Posterior vena cava (tissue), 2 donors: ENCODE results near the gene RSPH6A. TPM values are rescaled to one million over a fixed set of nuclear protein-coding genes. Genes with fewer than 3 reads are reported as not detected.
"Not testable (repeated sequence)": the region's sequence is repeated elsewhere in the genome, so short reads cannot be mapped to it uniquely, and the experiment has no call there.

Source experiments
- DNase-seq: peaks from one replicate; pipeline ENCODE4 v3.0.0-alpha.2; 2020; ENCODE audit warnings: low spot score
- intact Hi-C, 2 donors: fragments of 100-400 bp; cut with DNase I; formaldehyde crosslinking; loops; one replicate each; pipeline versions ENCODE4 v1.14.1 to v1.14.2; 2022 to 2023
- total RNA-seq, 2 donors: library from RNA; stranded (reverse); fragmentation: NEBNext Ultra II Directional; extraction: Animal tissue kit (Norgen Biotek cat#: 25700); gene quantifications; one replicate each; pipeline ENCODE4 v1.2.1, GENCODE V29; 2021
- donor health status: DM: yes; HTN: yes; CAD: no.
- donor health status: DM: yes; HTN: yes; CAD: no.

Gene RSPH6A
- total RNA-seq, 2 donors from 2014 or later: not detected

DNA sequence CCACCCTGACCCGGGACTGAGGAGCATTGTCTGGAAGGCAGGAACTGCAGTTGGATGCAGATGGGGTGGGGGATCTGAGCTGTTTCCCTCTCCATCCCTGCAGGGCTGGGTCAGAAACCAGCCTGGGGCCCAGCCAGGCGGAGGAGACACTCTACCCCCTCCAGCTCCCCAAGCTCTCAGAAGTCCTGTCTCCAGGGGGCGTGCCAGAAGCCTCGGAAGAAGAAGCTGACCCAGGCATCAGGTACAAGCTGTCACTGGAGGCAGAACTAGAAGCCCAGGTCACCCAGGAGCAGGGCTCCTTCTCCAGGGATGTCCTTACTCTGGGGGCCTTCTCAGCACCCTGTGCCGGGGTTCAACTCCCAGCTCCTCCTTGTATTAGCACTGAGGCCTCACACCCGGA lies 61.6 kb downstream of the RSPH6A start:
- intact Hi-C loops: no loop called here
- DNase-seq: no peak

- intact Hi-C loops: no loop called here
- DNase-seq: peak; percentile 67
Measured at GRCh38 chr19:45752639-45753038, 62.5 kb downstream of the RSPH6A start.

DNA sequence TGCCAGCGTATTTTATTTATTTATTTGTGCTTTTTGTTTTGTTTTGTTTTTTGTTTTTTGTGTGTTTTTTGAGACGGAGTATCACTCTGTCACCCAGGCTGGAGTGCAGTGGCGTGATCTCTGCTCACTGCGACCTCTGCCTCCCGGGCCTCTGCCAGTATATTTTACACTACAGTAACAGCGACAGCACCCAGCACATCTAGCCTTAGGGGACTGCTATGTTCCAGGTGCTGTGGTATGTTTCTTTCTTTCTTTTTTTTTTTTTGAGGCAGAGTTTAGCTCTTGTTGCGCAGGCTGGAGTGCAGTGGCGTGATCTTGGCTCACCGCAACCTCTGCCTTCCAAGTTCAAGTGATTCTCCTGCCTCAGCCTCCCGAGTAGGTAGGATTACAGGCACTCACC lies 63.6 kb downstream of the RSPH6A start:
- intact Hi-C loops, DNase-seq: not testable (repeated sequence)

DNA sequence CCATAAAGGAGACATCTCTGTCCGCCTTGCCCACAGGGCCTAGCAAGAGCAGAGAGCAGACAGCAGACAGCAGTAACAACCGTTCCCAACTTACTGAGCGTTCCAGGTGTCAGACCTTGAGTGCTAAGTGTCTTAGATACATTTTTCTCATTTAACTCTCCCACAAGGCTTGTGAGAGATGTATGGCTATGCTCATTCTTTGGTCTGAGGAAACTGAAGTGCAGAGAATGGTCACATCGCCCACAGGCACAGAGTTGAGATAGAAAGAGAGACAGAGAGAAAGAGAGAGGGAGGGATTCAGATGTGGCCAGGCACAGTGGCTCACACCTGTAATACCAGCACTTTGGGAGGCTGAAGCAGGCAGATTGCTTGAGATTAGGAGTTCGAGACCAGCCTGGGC lies 67.6 kb downstream of the RSPH6A start:
- DNase-seq: no peak
- intact Hi-C loops: no loop called here

- no peak for DNase-seq
- intact Hi-C loops: no loop called here
Measured at GRCh38 chr19:45746866-45747265, 68.2 kb downstream of the RSPH6A start.

Other genes with a start within 250 kb of the RSPH6A start
- gene OPA3, start 230.5 kb downstream of the RSPH6A start, total RNA-seq: 10 to 100 TPM in 1 of 2 donors, 1 to 10 TPM in 1; 9.8 to 11.3 TPM
- gene GPR4, start 213.1 kb downstream of the RSPH6A start, total RNA-seq: 10 to 100 TPM in 1 of 2 donors, 1 to 10 TPM in 1; 5.1 to 11.1 TPM
- gene EML2, start 175.9 kb downstream of the RSPH6A start, total RNA-seq: 10 to 100 TPM; 20.7 to 26.7 TPM
- gene GIPR, start 147.1 kb downstream of the RSPH6A start, total RNA-seq: under 1 TPM in 1 of 2 donors, not detected in 1; 0.38 TPM
- 100 to 1,000 TPM; 244 to 250 TPM for gene SNRPD2, start 123.4 kb downstream of the RSPH6A start, total RNA-seq
- 1 to 10 TPM; 3.1 to 4.5 TPM for gene QPCTL, start 122.6 kb downstream of the RSPH6A start, total RNA-seq
- gene FBXO46, start 84.4 kb downstream of the RSPH6A start, total RNA-seq: 10 to 100 TPM; 11.2 to 12.3 TPM
- not detected for gene MEIOSIN, start 81.9 kb downstream of the RSPH6A start, total RNA-seq
- 10 to 100 TPM; 14.9 to 22.4 TPM for gene SIX5, start 46.1 kb downstream of the RSPH6A start, total RNA-seq
- 100 to 1,000 TPM; 218 to 281 TPM for gene DMPK, start 32.8 kb downstream of the RSPH6A start, total RNA-seq
- gene DMWD, start 22.5 kb downstream of the RSPH6A start, total RNA-seq: 10 to 100 TPM; 50.9 to 61.1 TPM
- gene SYMPK, start 47.8 kb upstream of the RSPH6A start, total RNA-seq: 10 to 100 TPM; 41.2 to 44.6 TPM
- gene FOXA3, start 49.0 kb upstream of the RSPH6A start, total RNA-seq: not detected
- 10 to 100 TPM; 14.3 to 14.5 TPM for gene IRF2BP1, start 70.8 kb upstream of the RSPH6A start, total RNA-seq
- 1 to 10 TPM; 4.3 to 6.1 TPM for gene MYPOP, start 87.3 kb upstream of the RSPH6A start, total RNA-seq
- gene NANOS2, start 99.5 kb upstream of the RSPH6A start, total RNA-seq: not detected
- gene NOVA2, start 158.6 kb upstream of the RSPH6A start, total RNA-seq: 1 to 10 TPM; 7.9 to 8.0 TPM
- gene CCDC61, start 180.2 kb upstream of the RSPH6A start, total RNA-seq: 10 to 100 TPM in 1 of 2 donors, 1 to 10 TPM in 1; 10.0 to 12.9 TPM
- not detected for gene PGLYRP1, start 207.7 kb upstream of the RSPH6A start, total RNA-seq
- not detected for gene IGFL4, start 225.7 kb upstream of the RSPH6A start, total RNA-seq